OCI-LY3 (cell line): ENCODE measurements around the gene FOXD4L6.
"Not testable (repeated sequence)": the region's sequence is repeated elsewhere in the genome, so short reads cannot be mapped to it uniquely, and the experiment has no call there.

Source experiments
- CTCF ChIP-seq: fragments of 200-600, 300-600 bp; sonication (generic); IDR thresholded peaks from 2 replicates; pipeline ENCODE4 v1.5.1; 2014; ENCODE audit warnings: antibody characterized with exemption, low read length, low read depth
- EZH2phosphoT487 ChIP-seq: fragments of 200-600 bp; shearing (Covaris generic); IDR thresholded peaks from 2 replicates; pipeline ENCODE4 v1.6.1; 2018; ENCODE audit warnings: antibody characterized with exemption, mixed run types, low read depth

GRCh38 chr9:41124250-41125108 is 4.0 kb downstream of the FOXD4L6 start:
- not testable (repeated sequence) for TF ChIP-seq CTCF, EZH2phosphoT487
